T-helper 2 cell treated with Interferon-gamma antibody and Interleukin-4, amounts not matched to agents 5 μg/mL and 100 μg/mL, for 36 hours (primary cell): ENCODE measurements around the gene NXN.
"Not testable (repeated sequence)": the region's sequence is repeated elsewhere in the genome, so short reads cannot be mapped to it uniquely, and the experiment has no call there.

Experiments used
- DNase-seq: peaks from one replicate; pipeline ENCODE4 v3.0.0; 2021; ENCODE audit warnings: low spot score
- H3K27ac Mint-ChIP-seq: one replicate; pipeline ENCODE4 v1.8.0; 2021; ENCODE audit warnings: mild to moderate bottlenecking, mixed read lengths
- H3K27me3 Mint-ChIP-seq: one replicate; pipeline ENCODE4 v1.8.0; 2021; ENCODE audit warnings: low read depth, mixed read lengths
- H3K36me3 Mint-ChIP-seq: one replicate; pipeline ENCODE4 v1.8.0; 2021; ENCODE audit warnings: low read depth, mixed read lengths
- H3K4me1 Mint-ChIP-seq: one replicate; pipeline ENCODE4 v1.8.0; 2021; ENCODE audit warnings: low read depth, mixed read lengths
- H3K4me3 Mint-ChIP-seq: one replicate; pipeline ENCODE4 v1.8.0; 2022; ENCODE audit warnings: mild to moderate bottlenecking, moderate library complexity, mixed read lengths
- H3K9me3 Mint-ChIP-seq: one replicate; pipeline ENCODE4 v1.8.0; 2021; ENCODE audit warnings: mixed read lengths

Gene NXN

DNA sequence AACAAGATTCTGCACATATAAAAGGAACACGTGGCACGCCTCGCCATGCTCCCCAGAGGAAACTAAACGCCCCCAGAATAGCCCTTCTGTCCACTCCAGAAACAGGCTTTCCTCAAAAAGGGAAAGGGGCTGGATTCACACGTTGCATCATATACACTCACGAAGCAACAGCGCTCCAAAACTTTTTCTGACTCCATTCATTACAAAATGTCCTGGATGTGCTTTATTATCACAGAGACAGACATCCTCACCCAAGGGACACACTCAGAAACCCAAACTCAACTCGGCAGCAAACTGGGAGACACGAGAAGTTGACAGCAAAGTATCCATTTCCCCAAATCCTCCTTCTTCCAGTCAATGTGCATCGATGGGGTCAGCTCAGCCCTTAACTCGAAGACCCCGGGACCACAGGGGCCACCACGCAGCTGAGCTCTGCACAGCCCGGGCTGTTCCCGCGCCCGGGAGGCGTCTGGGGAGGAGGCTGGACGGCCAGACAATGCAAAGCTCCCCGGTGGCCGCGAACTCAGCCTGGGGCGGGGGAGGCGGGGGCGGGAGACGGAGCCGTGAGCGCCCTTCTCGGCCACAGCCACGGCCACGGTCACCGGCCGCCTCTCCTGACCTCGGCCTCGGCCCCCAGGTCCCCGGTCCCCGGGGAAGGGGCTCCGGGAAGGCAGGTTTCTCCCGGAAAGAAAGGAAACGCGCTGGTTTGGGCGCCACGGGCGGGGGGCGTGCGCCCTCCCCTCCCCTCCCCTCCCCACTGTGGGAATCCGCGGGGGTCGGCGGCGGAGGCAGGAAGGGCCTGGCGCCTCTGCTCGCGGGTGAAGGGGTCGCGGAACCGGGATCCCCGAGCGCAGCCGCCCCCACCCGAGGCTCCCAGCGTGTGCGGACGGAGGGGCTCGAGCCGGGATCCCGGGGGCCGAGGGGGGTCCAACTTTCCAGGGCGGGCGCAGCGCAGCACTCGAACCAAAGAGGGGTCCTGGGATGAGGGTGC is 1.2 kb downstream of the NXN start:
- peaks cover 40% of the 10 kb centered on the region for H3K27me3 Mint-ChIP-seq

GRCh38 chr17:977166-977565 is 2.4 kb downstream of the NXN start:
- H3K4me3 Mint-ChIP-seq, result no peak overlapping the region
- DNase-seq, result no peak
- peaks cover 37% of the 10 kb centered on the region for H3K27me3 Mint-ChIP-seq
- H3K36me3 Mint-ChIP-seq, result no peaks in the 10 kb centered on the region
- H3K4me1 Mint-ChIP-seq, result peaks cover 9% of the 10 kb centered on the region
- H3K9me3 Mint-ChIP-seq, result no peaks in the 10 kb centered on the region
- no peak overlapping the region for H3K27ac Mint-ChIP-seq

More for the DNA sequence above, 1.2 kb downstream of the NXN start:
- Mint-ChIP-seq H3K9me3 (no peaks in the 10 kb centered on the region), H3K4me1 (peaks cover 9% of the 10 kb centered on the region), H3K27ac (no peak overlapping the region), H3K36me3 (no peaks in the 10 kb centered on the region), H3K4me3 (peak overlapping the region; percentile 66)
- DNase-seq, result no peak

DNA sequence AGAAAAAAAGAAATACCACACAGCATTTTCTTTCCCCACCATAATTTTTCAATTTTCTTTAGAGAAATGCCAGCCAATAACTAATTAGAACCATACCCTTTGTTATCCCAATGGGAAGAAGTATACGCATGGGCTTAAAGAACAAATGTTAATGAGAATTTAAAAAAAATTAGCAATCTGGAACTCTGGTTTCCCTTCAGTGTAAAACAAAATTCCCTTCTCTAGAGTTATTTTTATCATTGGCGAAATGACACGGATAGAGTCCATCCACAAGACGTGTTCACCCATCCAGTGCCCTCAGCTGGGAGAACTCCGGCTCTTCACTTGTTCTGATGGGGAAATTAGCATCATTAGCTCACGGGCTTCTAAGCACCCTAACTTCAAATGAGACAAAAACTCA is 3.3 kb downstream of the NXN start:
- Mint-ChIP-seq H3K27ac (no peak overlapping the region), H3K36me3 (no peaks in the 10 kb centered on the region), H3K4me1 (peaks cover 9% of the 10 kb centered on the region), H3K27me3 (peaks cover 37% of the 10 kb centered on the region), H3K9me3 (no peaks in the 10 kb centered on the region), H3K4me3 (no peak overlapping the region)
- DNase-seq, result no peak

- H3K4me1 Mint-ChIP-seq, result peaks cover 3% of the 10 kb centered on the region
- no peak overlapping the region for H3K27ac Mint-ChIP-seq
- peaks cover 32% of the 10 kb centered on the region for H3K27me3 Mint-ChIP-seq
- H3K36me3 Mint-ChIP-seq, result no peaks in the 10 kb centered on the region
- H3K4me3 Mint-ChIP-seq, result no peak overlapping the region
- H3K9me3 Mint-ChIP-seq, result no peaks in the 10 kb centered on the region
- no peak for DNase-seq
Measured at GRCh38 chr17:975371-975915, 4.1 kb downstream of the NXN start.

GRCh38 chr17:974778-975177 is 4.8 kb downstream of the NXN start:
- H3K4me1 Mint-ChIP-seq, H3K4me3 Mint-ChIP-seq, H3K36me3 Mint-ChIP-seq, H3K9me3 Mint-ChIP-seq, DNase-seq, H3K27ac Mint-ChIP-seq: not testable (repeated sequence)
- peaks cover 35% of the 10 kb centered on the region for H3K27me3 Mint-ChIP-seq

- no peaks in the 10 kb centered on the region for H3K9me3 Mint-ChIP-seq
- no peaks in the 10 kb centered on the region for H3K4me1 Mint-ChIP-seq
- no peak overlapping the region for H3K4me3 Mint-ChIP-seq
- no peak overlapping the region for H3K27ac Mint-ChIP-seq
- no peak for DNase-seq
- H3K27me3 Mint-ChIP-seq, result peaks cover 39% of the 10 kb centered on the region
- H3K36me3 Mint-ChIP-seq, result no peaks in the 10 kb centered on the region
Measured at GRCh38 chr17:973053-973452, 6.5 kb downstream of the NXN start.

GRCh38 chr17:971861-972260 is 7.7 kb downstream of the NXN start:
- DNase-seq, H3K4me3 Mint-ChIP-seq, H3K9me3 Mint-ChIP-seq, H3K4me1 Mint-ChIP-seq, H3K36me3 Mint-ChIP-seq, H3K27ac Mint-ChIP-seq: not testable (repeated sequence)
- H3K27me3 Mint-ChIP-seq, result peaks cover 27% of the 10 kb centered on the region

DNA sequence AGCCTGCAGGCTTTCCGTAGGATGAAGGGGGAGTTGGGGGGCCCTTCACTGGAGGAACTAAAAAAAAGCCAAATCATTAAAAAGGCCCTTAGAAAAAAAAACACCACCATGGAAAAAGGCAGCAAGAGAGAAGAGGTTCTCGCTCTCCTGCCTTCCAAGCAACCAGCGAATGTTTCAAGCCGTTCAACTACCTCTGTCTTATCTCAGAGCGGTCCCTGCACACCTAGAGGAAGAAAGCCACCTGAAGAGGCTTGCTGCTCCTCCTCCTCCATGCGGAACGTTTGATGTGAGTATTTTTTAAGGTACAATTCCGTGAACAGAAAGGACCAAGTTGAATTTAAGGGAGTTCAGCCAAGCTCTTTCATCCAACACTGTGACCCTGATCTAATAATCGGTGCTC is 9.2 kb downstream of the NXN start:
- Mint-ChIP-seq H3K4me1 (no peaks in the 10 kb centered on the region), H3K9me3 (no peaks in the 10 kb centered on the region), H3K4me3 (no peak overlapping the region), H3K36me3 (no peaks in the 10 kb centered on the region), H3K27ac (no peak overlapping the region), H3K27me3 (peaks cover 12% of the 10 kb centered on the region)
- DNase-seq, result no peak

DNA sequence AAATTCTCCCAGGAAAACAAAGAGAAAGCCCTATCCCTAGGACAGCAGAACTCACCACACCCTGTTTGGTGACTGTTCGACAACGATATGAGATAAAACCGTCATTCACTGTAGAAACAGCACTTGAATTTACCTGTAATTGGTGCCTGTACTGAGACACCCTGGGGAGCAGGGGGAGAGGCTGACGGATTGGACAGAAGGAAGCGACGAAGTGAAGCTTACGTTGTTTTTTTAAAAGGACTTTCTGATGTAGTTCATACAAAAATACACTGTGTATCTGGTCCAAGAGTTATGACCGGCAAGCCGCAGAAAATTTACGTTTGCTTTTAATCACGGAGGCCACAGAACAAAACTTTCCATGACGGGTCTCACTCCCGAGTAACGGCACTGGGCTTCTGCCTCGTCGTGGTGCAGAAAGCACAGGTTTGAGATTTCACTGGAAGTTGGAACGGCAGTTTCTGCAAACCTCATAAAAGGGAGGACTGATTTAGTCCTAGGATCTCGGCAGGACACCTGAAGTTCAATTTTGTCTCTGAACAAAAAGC is 9.7 kb downstream of the NXN start:
- Mint-ChIP-seq H3K9me3 (no peaks in the 10 kb centered on the region), H3K4me1 (no peaks in the 10 kb centered on the region), H3K4me3 (no peak overlapping the region), H3K27me3 (peaks cover 11% of the 10 kb centered on the region), H3K27ac (no peak overlapping the region), H3K36me3 (no peaks in the 10 kb centered on the region)
- DNase-seq, result no peak

- no peak overlapping the region for H3K27ac Mint-ChIP-seq
- no peaks in the 10 kb centered on the region for H3K9me3 Mint-ChIP-seq
- H3K4me3 Mint-ChIP-seq, result no peak overlapping the region
- H3K27me3 Mint-ChIP-seq, result peaks cover 13% of the 10 kb centered on the region
- H3K36me3 Mint-ChIP-seq, result no peaks in the 10 kb centered on the region
- H3K4me1 Mint-ChIP-seq, result no peaks in the 10 kb centered on the region
- DNase-seq, result no peak
Measured at GRCh38 chr17:968812-969730, 10.5 kb downstream of the NXN start.

DNA sequence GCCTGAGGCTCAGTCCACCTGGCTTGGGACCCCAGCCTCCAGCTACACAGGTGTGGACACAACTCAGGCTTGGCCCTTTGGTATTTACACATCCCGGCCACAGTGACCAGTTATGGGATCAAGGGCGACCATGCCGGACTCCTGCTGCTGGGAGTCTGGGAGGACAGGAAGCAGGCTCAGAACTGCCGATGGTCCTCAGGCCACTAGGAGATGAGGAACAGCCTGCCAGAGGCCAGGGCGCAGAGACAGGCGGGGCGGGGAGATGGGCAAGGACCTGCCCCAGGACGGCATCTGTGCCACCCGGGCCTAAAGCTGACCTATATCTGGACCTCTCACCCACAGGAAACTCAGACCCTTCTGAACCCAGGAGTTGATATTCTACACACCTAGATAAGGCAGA is 12.5 kb downstream of the NXN start:
- H3K27ac Mint-ChIP-seq, result no peak overlapping the region
- H3K36me3 Mint-ChIP-seq, result no peaks in the 10 kb centered on the region
- no peak overlapping the region for H3K4me3 Mint-ChIP-seq
- H3K9me3 Mint-ChIP-seq, result no peaks in the 10 kb centered on the region
- no peak for DNase-seq
- peaks cover 13% of the 10 kb centered on the region for H3K27me3 Mint-ChIP-seq
- H3K4me1 Mint-ChIP-seq, result no peaks in the 10 kb centered on the region

- peaks cover 13% of the 10 kb centered on the region for H3K27me3 Mint-ChIP-seq
- no peak overlapping the region for H3K27ac Mint-ChIP-seq
- H3K4me1 Mint-ChIP-seq, result no peaks in the 10 kb centered on the region
- no peak for DNase-seq
- H3K4me3 Mint-ChIP-seq, result no peak overlapping the region
- H3K36me3 Mint-ChIP-seq, result no peaks in the 10 kb centered on the region
- H3K9me3 Mint-ChIP-seq, result no peaks in the 10 kb centered on the region
Measured at GRCh38 chr17:965311-965989, 14.1 kb downstream of the NXN start.

DNA sequence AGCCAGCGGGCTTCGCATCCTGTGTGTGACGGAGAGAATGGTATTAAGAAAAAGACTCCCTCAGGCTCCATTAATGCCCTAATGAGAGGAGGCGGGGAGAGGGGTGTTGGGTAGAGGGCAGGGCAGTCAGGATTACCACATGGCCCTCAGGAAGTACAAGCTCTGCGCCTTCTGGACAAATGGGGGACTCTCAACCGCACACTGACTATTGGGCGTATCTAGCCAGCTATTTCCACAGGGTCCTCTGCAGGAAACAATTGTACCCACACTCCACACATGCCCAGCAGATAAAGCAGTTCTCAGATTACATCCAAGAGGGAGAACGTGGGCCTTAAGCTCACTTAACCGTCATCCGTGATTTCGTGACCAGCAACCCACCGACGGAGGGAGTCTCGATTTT is 14.7 kb downstream of the NXN start:
- no peaks in the 10 kb centered on the region for H3K36me3 Mint-ChIP-seq
- H3K27me3 Mint-ChIP-seq, result peaks cover 11% of the 10 kb centered on the region
- no peak overlapping the region for H3K4me3 Mint-ChIP-seq
- H3K27ac Mint-ChIP-seq, result no peak overlapping the region
- H3K4me1 Mint-ChIP-seq, result no peaks in the 10 kb centered on the region
- H3K9me3 Mint-ChIP-seq, result no peaks in the 10 kb centered on the region
- no peak for DNase-seq
